ENCODE data around the gene UBQLN2.
A peak's percentile ranks its signal among the peaks of the same experiment; 100 is the strongest.
"Not testable (repeated sequence)": the region's sequence is repeated elsewhere in the genome, so short reads cannot be mapped to it uniquely, and the experiment has no call there.

UBQLN2 gene

GRCh38 chrX:56564921-56565840 lies 1.8 kb downstream of the UBQLN2 start:
- FAIRE-seq: peak; percentile 74
- no peak for DNase-seq (ENCODE audit: insufficient read length, low spot score)

GRCh38 chrX:56569378-56570057 lies 6.1 kb downstream of the UBQLN2 start:
- FAIRE-seq (no peak), DNase-seq (ENCODE audit: insufficient read length, low spot score) (no peak)
- TF ChIP-seq POLR2AphosphoS5 (IDR thresholded peaks at IDR 0.05; ENCODE audit: low read depth, low read length): no peak
- TF ChIP-seq POU2F2 (IDR thresholded peaks at IDR 0.05; ENCODE audit: low read depth, low read length): no peak
- no peak for TF ChIP-seq SPI1 (IDR thresholded peaks at IDR 0.05; ENCODE audit: low read depth, low read length)
- no peak for TF ChIP-seq PAX5 (IDR thresholded peaks at IDR 0.05; ENCODE audit: insufficient read depth, low read length, severe bottlenecking)
- no peak for TF ChIP-seq POLR2A (IDR thresholded peaks at IDR 0.05; ENCODE audit: low read depth, low read length)

More at GRCh38 chrX:56564921-56565840, 1.8 kb downstream of the UBQLN2 start:
- TF ChIP-seq TAF1 (IDR thresholded peaks at IDR 0.05; ENCODE audit: low read depth, low read length): no peak
- no peak for TF ChIP-seq SPI1 (IDR thresholded peaks at IDR 0.05; ENCODE audit: low read depth, low read length)
- TF ChIP-seq POLR2AphosphoS5 (IDR thresholded peaks at IDR 0.05; ENCODE audit: low read depth, low read length): no peak
- no peak for TF ChIP-seq POLR2A (IDR thresholded peaks at IDR 0.05; ENCODE audit: low read depth, low read length)
- TF ChIP-seq POU2F2 (IDR thresholded peaks at IDR 0.05; ENCODE audit: low read depth, low read length): no peak

- DNase-seq (ENCODE audit: insufficient read length, low spot score) (no peak), FAIRE-seq (no peak)
- TF ChIP-seq POU2F2 (IDR thresholded peaks at IDR 0.05; ENCODE audit: low read depth, low read length): no peak
- no peak for TF ChIP-seq SPI1 (IDR thresholded peaks at IDR 0.05; ENCODE audit: low read depth, low read length)
- TF ChIP-seq TAF1 (IDR thresholded peaks at IDR 0.05; ENCODE audit: low read depth, low read length): no peak
- TF ChIP-seq POLR2AphosphoS5 (IDR thresholded peaks at IDR 0.05; ENCODE audit: low read depth, low read length): no peak
- no peak for TF ChIP-seq PAX5 (IDR thresholded peaks at IDR 0.05; ENCODE audit: insufficient read depth, low read length, severe bottlenecking)
- TF ChIP-seq POLR2A (IDR thresholded peaks at IDR 0.05; ENCODE audit: low read depth, low read length): no peak
Measured at GRCh38 chrX:56572975-56573374, 9.5 kb downstream of the UBQLN2 start.

GRCh38 chrX:56574861-56575260 lies 11.4 kb downstream of the UBQLN2 start:
- TF ChIP-seq POLR2AphosphoS5 (IDR thresholded peaks at IDR 0.05; ENCODE audit: low read depth, low read length) (no peak), SPI1 (IDR thresholded peaks at IDR 0.05; ENCODE audit: low read depth, low read length) (no peak), TAF1 (IDR thresholded peaks at IDR 0.05; ENCODE audit: low read depth, low read length) (no peak), POU2F2 (IDR thresholded peaks at IDR 0.05; ENCODE audit: low read depth, low read length) (no peak), PAX5 (IDR thresholded peaks at IDR 0.05; ENCODE audit: insufficient read depth, low read length, severe bottlenecking) (no peak), POLR2A (IDR thresholded peaks at IDR 0.05; ENCODE audit: low read depth, low read length) (no peak)
- FAIRE-seq (peak; percentile 48), DNase-seq (ENCODE audit: insufficient read length, low spot score) (no peak)

- no peak for FAIRE-seq
- no peak for DNase-seq (ENCODE audit: insufficient read length, low spot score)
- TF ChIP-seq SPI1 (IDR thresholded peaks at IDR 0.05; ENCODE audit: low read depth, low read length) (no peak), POLR2AphosphoS5 (IDR thresholded peaks at IDR 0.05; ENCODE audit: low read depth, low read length) (no peak), POU2F2 (IDR thresholded peaks at IDR 0.05; ENCODE audit: low read depth, low read length) (no peak), PAX5 (IDR thresholded peaks at IDR 0.05; ENCODE audit: insufficient read depth, low read length, severe bottlenecking) (no peak), TAF1 (IDR thresholded peaks at IDR 0.05; ENCODE audit: low read depth, low read length) (no peak), POLR2A (IDR thresholded peaks at IDR 0.05; ENCODE audit: low read depth, low read length) (no peak)
Measured at GRCh38 chrX:56576721-56577120, 13.3 kb downstream of the UBQLN2 start.

- TF ChIP-seq TAF1 (IDR thresholded peaks at IDR 0.05; ENCODE audit: low read depth, low read length) (no peak), SPI1 (IDR thresholded peaks at IDR 0.05; ENCODE audit: low read depth, low read length) (no peak), POU2F2 (IDR thresholded peaks at IDR 0.05; ENCODE audit: low read depth, low read length) (no peak), PAX5 (IDR thresholded peaks at IDR 0.05; ENCODE audit: insufficient read depth, low read length, severe bottlenecking) (no peak), POLR2A (IDR thresholded peaks at IDR 0.05; ENCODE audit: low read depth, low read length) (no peak), POLR2AphosphoS5 (IDR thresholded peaks at IDR 0.05; ENCODE audit: low read depth, low read length) (no peak)
Measured at GRCh38 chrX:56588397-56589188, 25.2 kb downstream of the UBQLN2 start.

GRCh38 chrX:56591830-56592229 lies 28.4 kb downstream of the UBQLN2 start:
- FAIRE-seq; DNase-seq (ENCODE audit: insufficient read length, low spot score): not testable (repeated sequence)

More at GRCh38 chrX:56588397-56589188, 25.2 kb downstream of the UBQLN2 start:
- no peak for FAIRE-seq
- DNase-seq (ENCODE audit: insufficient read length, low spot score): no peak

GRCh38 chrX:56600141-56600540 lies 36.7 kb downstream of the UBQLN2 start:
- TF ChIP-seq POLR2AphosphoS5 (IDR thresholded peaks at IDR 0.05; ENCODE audit: low read depth, low read length) (no peak), PAX5 (IDR thresholded peaks at IDR 0.05; ENCODE audit: insufficient read depth, low read length, severe bottlenecking) (no peak), SPI1 (IDR thresholded peaks at IDR 0.05; ENCODE audit: low read depth, low read length) (no peak), TAF1 (IDR thresholded peaks at IDR 0.05; ENCODE audit: low read depth, low read length) (no peak), POLR2A (IDR thresholded peaks at IDR 0.05; ENCODE audit: low read depth, low read length) (no peak), POU2F2 (IDR thresholded peaks at IDR 0.05; ENCODE audit: low read depth, low read length) (no peak)
- DNase-seq (ENCODE audit: insufficient read length, low spot score) (no peak), FAIRE-seq (no peak)

- FAIRE-seq: no peak
- no peak for TF ChIP-seq TAF1 (IDR thresholded peaks at IDR 0.05; ENCODE audit: low read depth, low read length)
- no peak for TF ChIP-seq PAX5 (IDR thresholded peaks at IDR 0.05; ENCODE audit: insufficient read depth, low read length, severe bottlenecking)
Measured at GRCh38 chrX:56600987-56601386, 37.6 kb downstream of the UBQLN2 start.

More at GRCh38 chrX:56600987-56601386, 37.6 kb downstream of the UBQLN2 start:
- no peak for DNase-seq (ENCODE audit: insufficient read length, low spot score)

Data from GM12891 (cell line).